ENCODE results near the gene SPTBN4. TPM values are rescaled to one million over a fixed set of nuclear protein-coding genes. Genes with fewer than 3 reads are reported as not detected.
A peak's percentile ranks its signal among the peaks of the same experiment; 100 is the strongest.
"Not testable (repeated sequence)": the region's sequence is repeated elsewhere in the genome, so short reads cannot be mapped to it uniquely, and the experiment has no call there.

The SPTBN4 gene
- 1 to 10 TPM in 3 of 5 donors, under 1 TPM in 2; 0.73 to 1.9 (median 1.3) TPM for polyA plus RNA-seq (ENCODE audit: insufficient read depth in 1 of 5, insufficient read length in 5 of 5, low replicate concordance in 1 of 5)
- long read RNA-seq, donor 1, result 0 reads
- long read RNA-seq, donor 2, result 0 reads
- long read RNA-seq, donor 3, result 0 reads
- long read RNA-seq, donor 4, result 0 reads
- long read RNA-seq, donor 5, result 0 reads
- long read RNA-seq, donor 6, result 0 reads
- long read RNA-seq, donor 7, result 0 reads
- long read RNA-seq, donor 8, result 0 reads

DNA sequence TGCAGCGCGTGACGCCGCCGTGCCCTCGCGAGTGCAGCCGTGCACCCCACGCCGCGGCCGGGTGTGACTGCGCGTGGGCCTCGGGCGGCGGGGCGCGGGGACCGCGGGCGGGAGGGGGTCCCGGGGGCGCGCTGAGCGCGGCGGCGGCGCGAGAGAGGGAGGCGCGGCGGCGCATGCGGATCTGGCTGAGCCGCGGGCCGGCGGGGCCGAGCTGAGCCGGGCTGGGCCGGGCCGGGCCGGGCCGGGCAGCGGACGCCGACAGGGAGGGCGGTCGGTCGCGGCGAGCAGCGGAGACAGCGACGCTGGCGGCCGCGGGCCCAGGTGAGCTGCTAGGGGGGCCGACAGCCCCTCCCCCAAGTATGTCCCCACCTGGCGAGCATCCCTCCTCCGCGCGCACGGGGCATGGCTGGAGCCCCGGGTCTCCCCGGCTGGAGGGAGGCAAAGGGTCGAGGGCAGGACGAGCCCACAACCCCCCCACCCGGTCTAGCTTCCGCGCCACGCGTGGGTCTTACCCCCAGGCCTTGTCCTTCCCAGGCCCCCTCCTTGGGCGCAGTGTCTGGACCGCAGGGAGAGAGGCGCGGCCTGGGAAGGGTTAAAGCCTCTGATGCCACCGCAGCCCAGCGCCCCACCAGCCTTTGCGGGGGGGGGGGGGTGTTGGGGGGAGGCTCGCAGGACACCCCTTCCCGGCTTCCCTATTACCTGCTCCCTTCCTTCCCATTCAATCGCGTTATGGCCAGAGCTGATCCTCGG lies at the start of gene SPTBN4:
TSS of gene SPTBN4 (plus strand) at position 17 of the 750 bp plus-strand sequence. CDS start 5,621 bp downstream, outside the sequence.
- DNase-seq, result peak in 1 of 2 donors; percentile 2

DNA sequence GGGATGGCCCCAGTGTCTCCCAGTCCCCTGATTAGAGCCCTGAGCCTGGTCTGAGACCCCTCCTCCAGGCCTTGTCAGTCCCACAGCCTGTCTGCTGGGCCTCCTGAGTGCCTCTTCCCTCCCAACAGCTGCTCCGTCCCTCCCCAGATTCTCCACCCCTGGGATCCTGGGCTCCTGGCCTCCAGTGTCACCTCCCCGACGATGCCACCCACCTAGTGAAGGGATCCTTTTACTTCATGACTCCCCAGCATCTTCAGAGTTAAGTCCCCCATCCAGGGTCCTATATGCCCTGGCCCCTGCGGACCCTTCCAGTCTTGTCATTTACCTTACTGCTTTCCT lies 49.2 kb upstream of the SPTBN4 start:
- no peak for DNase-seq

DNA sequence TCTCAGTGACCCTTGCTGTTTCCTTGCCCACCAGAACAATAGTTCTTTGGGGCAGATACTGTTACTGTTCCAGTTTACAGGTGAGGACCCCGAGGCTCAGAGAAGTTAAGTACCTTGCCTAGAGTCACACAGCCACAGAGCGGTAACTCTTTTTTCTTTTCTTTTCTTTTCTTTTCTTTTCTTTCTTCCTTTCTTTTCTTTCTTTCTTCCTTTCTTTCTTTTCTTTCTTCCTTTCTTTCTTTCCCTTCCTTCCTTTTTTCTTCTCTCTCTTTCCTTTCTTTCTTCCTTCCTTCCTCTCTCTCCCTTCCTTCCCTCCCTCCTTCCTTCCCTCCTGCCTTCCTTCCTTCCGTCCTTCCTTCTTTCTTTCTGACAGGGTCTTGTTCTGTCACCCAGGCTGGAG lies 48.8 kb upstream of the SPTBN4 start:
- DNase-seq, result no peak

DNA sequence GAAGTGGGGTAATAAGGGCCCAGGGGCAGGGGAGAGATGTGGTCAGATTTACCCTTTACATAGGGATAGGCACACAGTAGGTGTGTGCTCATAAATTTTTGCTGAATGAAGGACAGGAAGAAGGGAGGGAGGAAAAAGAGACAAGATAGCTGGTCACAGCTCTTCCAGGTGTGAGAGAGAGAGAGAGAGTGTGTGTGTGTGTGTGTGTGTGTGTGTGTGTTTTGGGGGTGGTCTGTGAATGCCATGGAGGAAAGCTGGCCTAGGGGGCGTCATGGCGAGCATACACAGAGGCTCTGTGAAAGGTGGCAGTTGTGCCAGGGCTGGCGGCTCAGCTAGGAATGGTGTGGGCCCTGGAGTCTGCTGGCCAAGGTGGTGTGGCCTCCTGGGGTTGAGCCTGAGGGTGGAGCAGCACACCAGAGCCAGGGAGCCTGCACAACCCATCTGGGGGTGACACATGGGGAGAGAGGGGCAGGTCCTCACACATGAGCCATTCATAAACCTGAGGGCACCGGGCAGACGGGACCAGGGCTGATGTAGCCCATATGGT lies 47.7 kb upstream of the SPTBN4 start:
- no peak for DNase-seq

DNA sequence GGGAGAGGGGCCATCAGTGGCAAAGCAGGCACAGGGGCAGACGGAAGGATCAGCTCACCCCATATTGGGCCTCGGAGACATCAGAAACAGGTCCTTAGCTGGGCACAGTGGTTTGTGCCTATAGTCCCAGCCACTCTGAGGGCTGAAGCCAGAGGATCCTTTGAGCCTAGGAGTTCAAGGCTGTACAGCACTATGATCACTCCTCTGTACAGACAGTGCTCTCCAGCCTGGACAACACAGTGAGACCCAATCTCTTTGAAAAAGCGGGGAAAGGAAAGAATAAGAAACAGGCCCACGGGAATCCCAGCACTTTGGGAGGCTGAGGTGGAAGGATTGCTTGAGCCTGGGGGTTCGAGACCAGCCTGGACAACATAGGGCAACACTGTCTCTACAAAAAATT lies 47.0 kb upstream of the SPTBN4 start:
- no peak for DNase-seq

DNA sequence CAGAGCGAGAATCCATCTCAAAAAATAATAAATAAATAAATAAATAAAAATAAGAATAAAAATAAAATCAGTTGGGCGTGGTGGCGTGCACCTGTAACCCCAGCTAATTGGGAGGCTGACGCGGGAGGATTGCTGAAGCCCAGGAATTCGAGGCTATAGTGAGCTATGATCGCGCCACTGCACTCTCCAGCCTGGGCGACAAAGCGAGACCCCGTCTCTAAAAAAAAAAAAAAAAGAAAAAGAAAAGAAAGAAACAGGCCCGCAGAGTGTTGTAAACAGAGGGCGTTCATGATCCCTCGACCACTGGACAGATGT lies 46.4 kb upstream of the SPTBN4 start:
- no peak for DNase-seq

DNA sequence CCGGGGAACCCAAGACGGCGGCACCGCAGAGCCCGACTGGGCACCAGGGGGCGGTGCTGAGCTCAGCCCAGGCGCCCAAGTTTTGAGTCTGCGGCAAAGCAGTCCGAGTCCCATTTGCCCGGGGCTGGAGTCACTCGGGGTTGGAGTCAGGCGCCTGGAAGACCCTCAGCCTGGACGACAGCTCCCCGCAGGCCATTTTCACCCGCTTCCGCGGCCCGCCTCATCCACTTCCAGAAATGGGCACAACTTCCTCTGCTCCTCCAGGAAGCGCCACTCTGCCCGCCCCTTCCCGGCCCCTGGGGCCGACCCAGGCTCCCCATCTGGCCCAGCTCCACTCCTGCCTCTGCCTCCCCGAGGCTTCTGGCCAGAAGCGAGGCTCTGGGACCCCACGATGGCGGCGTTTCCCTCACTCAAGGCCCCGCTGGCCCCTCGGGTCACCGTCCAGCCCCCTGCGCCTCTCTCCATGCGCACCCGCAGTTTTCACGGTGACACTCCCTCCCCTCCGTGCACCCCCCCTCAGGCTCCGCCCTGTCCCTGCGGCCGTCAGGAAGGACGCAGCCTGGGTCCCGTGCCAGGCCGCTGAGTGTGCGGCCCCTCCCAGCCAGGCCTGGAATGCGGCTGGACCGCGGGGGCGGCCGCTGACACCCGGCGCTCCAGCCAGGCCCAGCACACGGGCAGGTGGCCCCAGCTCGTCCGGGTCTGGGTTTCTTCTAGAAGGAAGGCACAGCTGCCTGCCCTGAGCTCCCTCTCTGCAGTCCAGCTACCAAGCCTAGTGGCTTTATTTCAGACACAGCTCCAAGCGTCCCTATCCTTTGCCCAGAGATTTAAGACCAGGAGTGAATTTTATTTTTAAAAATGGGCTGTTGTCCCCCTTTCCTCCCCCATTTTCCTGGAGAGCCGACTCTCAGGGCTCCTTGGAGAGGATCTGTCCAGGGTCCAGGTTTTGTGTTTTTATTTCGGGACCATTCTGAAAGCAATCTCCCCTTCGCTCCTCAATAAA lies 45.7 kb upstream of the SPTBN4 start:
- DNase-seq, result peak; percentile 96 to 99

DNA sequence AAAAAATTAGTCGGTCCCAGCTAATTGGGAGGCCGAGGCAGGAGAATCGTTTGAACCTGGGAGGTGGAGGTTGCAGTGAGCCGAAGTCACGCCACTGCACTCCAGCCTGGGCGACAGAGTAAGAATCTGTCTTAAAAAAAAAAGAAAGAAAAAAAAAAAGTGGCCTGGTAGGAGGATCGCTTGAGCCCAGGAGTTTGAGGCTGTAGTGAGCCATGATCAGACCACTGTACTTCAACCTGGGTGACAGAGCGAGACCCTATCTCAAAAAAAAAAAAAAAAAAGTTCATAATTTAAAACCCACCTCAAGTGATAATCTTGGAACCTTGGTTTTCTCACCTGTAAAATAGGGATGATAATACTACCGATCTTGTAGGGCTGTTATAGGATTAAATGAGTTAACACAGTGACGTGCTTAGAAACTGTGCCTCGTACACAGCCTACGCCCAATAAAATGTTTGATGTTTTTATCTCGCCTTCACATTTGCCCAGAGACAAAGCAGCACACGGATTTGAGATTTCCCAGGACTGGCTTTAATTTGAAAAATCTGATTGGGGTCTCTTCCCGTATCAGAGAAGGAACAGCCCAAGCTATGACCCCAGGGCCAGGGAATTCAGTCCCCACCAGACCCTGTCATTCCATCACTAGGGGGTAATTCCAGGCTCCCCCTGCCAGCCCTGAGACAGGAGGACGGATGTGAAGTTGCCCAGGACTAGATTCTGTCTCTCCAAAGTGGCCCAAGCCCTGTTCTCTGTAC lies 44.6 kb upstream of the SPTBN4 start:
- no peak for DNase-seq

DNA sequence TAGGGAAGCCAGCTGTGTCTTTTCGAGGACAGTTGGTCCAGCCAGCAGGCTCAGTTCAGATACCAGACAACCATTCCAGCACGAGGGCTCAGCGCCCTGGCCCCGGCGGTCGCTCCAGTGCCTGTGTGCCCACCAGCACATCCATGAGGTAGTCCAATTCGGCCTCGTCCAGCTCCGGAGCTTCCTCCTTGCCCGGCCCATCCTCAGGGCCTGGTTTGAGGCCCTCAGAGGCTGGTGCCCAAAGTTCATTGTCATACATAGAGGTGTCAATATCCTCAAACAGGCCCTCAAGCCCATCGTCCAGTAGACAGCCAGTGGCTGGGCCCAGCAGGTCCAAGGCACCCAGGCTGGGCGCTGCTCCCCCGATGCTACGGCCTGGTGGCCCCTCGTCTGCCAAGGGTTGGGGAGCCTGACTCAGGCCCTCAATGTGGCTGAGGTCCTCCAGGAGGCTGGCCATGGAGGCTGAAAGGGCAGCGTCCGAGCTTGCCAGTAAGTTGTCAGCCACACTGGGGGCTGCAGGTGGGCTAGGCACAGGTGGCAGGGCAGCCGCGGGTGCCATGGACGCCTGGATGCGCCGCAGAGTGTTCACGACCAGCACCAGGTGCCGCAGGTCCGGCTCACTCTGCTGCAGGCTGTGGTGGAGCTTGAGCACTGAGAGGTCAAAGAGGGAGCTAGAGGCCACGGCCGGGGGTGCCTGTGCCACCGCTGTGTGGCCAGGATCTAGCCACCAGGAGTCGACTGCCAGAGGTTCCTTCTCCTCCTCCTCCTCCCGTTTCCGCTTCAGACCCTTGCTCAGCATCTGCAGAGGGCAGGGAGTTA lies 43.8 kb upstream of the SPTBN4 start:
- no peak for DNase-seq

DNA sequence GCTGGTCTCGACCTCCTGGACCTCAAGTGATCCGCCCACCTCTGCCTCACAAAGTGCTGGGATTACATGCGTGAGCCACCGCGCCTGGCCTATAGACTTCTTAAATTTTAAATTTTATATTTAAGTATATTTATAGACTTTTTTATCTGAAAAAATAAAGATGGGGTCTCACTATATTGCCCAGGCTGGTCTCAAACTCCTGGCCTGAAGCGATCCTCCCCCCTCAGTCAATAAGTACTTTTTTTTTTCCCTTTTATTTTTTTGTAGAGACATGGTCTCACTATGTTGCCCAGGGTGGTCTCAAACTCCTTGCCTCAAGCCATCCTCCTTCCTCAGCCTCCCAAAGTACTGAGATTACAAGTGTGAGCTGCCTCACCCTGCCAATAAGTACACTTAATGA lies 42.9 kb upstream of the SPTBN4 start:
- no peak for DNase-seq

DNA sequence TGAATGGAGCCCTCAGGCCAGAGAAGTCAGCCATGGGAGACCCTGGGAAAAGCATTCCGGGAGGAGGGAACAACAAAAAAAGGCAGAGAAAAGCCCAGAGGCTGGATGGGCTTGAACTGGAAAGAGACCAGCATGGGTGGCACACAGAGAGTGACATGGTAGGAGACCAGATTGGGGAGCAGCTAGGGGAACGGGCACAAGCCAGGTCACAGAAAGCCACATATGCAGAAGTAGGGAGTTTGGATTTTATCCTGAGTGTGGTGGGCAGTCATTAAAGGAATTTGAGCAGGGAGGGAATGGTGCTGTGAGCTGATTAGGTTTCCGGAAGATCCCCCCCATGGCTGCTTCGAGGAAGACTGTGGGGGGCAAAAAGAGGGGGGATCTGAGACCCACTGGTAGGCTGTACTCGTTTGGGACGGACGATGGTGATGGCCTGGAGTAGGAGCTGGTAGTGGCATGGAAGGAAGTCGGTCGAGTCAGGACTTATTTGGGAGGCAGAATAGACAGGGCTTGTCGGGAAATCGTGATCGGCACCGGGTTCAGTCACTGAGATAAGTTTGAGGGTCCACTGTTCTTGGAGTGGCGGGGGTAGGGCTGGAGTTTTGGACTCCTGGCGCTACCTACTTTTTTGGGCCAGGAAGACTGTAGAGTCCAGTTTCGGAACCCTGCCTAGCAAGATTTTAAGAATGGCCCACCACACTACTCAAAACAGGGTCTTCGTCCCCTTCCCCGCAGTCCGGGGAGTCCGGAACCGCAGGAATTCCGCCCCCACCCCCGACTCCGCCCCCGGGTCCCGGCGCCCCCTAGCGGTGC lies 42.0 kb upstream of the SPTBN4 start:
- DNase-seq, result peak in 1 of 2 donors; percentile 61

DNA sequence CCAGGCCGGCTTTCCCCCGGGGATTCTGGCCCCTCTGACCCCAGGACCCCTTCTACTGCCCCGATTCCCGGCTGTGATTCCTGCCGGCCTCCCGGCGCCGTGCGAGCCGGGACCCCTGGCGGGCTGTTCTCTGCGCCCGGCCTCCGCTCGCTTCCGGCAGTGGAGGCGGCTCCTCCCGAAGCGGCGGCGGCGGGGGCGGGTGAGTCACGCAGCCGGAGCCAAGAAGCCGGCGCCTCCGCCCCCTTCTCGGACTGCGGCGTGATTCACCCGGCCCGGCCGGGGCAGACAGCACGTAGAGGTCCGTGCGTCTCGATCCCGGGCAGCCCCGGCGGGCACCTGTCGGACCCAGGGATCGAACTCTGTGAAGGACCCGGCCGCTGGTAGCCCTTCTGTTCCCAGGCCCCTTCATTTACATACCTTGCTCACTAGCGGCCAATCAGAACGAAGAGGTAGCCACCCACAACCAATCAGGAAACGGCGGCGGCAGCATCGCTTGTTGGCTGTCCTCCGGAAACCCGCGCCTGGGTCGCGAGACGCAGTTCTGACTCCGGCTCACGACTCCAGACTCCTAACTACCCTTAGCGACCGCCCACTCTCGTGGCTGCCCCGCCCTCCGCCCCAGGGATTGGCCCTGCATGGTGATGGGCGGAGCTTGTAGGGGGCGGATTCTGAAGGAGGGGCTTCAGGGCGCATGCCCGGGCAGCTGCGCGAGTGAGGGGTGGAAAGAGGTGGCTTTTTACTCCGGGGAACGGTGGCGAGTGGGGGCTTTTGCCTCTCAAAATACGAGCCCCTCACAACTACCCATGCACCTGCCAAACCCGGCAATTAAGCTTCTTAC lies 41.1 kb upstream of the SPTBN4 start, which contains the start of gene SERTAD1:
TSS of gene SERTAD1 (minus strand) at position 543 of the 838 bp plus-strand sequence. CDS start 2,446 bp downstream, outside the sequence.
- DNase-seq, result peak; percentile 99

DNA sequence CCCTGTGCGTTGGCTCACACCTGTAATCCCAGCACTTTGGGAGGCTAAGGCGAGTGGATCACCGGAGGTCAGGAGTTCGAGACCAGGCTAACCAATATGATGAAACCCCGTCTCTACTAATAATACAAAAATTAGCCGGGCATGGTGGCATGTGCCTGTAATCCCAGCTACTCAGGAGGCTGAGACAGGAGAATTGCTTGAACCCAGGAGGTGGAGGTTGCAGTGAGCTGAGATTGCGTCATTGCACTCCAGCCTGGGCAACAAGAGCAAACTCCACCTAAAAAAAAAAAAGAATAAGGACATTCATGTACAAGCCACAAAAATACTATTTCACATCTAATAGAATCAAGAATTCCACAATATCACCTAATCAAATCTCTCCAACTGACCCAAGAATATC lies 38.6 kb upstream of the SPTBN4 start:
- DNase-seq, result not testable (repeated sequence)

DNA sequence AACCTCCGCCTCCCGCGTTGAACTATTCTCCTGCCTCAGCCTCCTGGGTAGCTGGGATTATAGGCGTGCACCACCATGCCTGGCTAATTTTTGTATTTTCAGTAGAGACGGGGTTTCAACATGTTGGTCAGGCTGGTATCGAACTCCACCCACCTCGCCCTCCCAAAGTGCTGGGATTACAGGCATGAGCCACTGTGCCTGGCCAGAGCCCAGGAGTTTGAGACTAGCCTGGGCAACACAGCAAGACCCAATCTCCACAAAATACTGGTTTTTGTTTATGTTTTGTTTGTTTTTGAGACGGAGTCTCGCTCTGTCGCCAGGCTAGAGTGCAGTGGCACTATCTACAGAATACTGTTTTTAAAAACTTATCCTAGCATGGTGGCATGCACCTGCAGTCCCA lies 36.6 kb upstream of the SPTBN4 start:
- DNase-seq, result not testable (repeated sequence)

DNA sequence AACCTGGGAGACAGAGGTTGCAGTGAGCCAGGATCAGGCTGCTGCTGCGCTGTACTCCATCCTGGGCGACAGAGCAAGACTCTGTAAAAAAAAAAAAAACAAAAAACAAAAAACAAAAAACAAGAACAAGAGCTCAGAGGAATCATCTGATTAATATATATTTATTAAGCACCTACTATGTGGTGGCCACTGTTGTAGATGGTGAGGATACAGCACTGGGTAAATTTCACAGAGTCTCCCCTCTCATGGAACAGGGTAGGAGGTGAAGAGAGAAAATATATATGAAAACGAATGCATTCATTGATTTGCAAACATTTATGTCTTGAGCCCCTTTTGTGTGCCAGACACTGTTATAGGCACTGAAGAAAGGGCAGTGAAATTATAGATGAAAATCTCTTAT lies 35.1 kb upstream of the SPTBN4 start:
- no peak for DNase-seq

DNA sequence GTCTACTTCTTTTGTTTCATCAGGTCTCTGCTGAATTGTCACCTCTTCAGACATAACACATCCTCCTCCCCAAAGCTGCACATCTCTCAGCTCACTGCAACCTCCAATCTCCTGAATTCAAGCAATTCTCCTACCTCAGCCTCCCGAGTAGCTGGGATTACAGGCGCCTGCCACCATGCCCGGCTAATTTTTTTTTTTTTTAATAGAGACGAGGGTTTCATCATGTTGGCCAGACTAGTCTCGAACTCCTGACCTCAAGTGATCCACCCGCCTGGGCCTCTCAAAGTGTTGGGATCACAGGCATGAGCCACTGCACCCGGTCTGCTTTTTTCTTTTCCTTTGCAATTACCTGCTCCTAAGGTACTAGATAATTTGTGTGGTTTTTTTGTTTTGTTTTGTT lies 34.0 kb upstream of the SPTBN4 start:
- not testable (repeated sequence) for DNase-seq

DNA sequence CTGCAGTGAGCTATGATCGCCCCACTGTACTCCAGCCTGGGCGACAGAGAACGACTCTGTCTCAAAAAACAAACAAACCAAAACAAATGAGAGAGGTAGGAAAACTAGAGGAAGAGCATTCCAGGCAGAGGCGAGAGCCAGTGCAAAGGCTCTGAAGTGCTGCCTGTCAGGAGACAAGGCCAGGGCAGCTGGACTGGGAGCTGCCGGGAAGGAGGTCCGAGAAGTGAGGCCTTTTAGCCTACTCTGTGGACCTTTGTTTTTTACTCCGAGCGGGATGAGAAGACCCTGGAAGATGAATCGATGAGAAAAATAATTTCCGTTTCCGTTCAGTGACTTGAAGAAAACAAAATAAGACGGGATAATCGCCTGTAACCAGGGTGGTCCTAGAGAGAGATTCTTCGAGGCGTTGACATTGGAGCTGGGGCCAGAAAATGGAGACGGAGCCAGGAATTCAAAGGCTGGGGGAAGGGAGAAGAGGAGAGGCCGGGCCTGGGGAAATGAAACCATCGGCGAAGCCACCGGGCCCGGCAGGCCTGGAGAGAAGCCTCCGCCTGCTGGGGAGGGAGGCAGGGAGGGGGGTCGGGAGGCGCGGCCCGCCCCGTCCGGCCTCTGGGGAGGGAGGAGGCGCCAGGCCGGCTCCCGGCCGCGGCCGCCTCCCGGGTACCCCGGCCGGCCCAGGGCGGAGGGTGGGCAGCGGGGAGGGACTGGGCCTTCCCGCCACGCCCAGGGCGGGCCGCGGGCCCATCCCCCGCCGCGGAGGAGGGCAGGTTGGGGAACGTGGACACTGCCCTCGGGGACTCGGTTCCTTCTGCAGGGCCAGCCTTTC lies 33.2 kb upstream of the SPTBN4 start:
- peak; percentile 94 to 96 for DNase-seq

DNA sequence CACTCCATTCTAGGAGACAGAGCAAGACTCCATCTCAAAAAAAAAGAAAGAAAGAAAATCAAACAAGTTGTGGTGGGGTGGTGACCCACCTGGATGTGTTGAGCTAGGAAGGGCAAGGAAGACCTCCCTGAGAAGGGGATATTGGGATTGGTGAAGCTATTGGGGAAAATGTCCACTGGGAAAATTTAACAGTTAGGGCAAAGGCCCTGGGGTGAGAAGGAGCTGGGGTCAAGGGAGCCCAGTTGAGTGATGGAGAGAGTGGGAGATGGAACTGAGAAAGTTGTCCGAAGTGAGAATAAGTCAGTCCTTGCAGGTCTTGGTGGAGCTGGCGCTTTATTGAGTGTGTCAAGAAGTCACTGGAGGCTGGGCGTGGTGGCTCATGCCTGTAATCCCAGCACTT lies 28.5 kb upstream of the SPTBN4 start:
- no peak for DNase-seq
